Measurements from ENCODE around the gene C10orf90. TPM values are rescaled to one million over a fixed set of nuclear protein-coding genes. Genes with fewer than 3 reads are reported as not detected.

C10orf90 gene
- total and polyA plus RNA-seq, 7 donors = 0.01 to 0.39 (median 0.07) TPM; not detected in 4

DNA sequence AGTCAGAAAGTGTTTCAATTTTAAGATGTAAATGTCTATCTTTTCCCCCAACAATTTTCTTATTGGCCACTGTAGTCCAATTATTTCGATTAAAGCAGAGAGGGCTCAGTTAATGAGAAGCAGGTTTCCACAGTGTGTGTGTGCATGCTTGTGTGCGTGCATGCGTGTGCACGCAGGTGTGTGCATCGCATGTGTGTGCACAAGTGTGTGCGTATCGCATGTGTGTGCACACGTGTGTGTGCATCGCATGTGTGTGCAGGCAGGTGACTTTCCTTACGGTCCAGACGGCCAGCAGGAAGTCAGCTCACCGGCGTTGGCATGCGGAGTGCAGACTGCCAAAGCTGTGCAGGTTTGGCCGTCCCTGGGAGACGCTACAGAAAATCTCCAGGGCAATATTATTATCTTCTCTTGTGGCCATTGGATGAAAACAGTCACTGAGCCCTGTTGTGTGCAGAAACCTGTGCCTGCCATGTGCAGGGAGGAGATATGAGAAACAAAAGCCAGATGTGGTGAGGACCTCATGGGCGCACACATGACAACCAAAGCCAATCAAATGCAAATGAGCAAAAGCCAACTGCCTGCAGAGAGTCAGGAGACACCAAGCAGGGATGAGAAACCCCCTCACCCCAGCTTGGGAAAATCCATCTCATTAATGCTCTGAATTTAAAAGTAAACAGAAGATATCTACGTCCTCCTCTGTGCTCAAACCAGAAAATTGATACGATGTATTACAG is 70.4 kb downstream of the C10orf90 start:
- H3K27ac ChIP-seq = no peak overlapping the region
- DNase-seq = no peak
- no peaks in the 10 kb centered on the region for H3K36me3 ChIP-seq (ENCODE audit: insufficient read depth in 1 of 2, low read depth in 1 of 2)
- intact Hi-C loops (cut with DNase I) = no loop called here
- H3K9me3 ChIP-seq = no peaks in the 10 kb centered on the region
- ATAC-seq = no peak
- 83 to 85% (median 83%) methylated on average over 19 of the region's 19 CpGs for WGBS, 3 donors
- TF ChIP-seq, protein P1, sequence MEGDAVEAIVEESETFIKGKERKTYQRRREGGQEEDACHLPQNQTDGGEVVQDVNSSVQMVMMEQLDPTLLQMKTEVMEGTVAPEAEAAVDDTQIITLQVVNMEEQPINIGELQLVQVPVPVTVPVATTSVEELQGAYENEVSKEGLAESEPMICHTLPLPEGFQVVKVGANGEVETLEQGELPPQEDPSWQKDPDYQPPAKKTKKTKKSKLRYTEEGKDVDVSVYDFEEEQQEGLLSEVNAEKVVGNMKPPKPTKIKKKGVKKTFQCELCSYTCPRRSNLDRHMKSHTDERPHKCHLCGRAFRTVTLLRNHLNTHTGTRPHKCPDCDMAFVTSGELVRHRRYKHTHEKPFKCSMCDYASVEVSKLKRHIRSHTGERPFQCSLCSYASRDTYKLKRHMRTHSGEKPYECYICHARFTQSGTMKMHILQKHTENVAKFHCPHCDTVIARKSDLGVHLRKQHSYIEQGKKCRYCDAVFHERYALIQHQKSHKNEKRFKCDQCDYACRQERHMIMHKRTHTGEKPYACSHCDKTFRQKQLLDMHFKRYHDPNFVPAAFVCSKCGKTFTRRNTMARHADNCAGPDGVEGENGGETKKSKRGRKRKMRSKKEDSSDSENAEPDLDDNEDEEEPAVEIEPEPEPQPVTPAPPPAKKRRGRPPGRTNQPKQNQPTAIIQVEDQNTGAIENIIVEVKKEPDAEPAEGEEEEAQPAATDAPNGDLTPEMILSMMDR (IDR thresholded peaks at IDR 0.05) = no peak
- H3K4me1 ChIP-seq = no peaks in the 10 kb centered on the region
- no peak overlapping the region for H3K4me3 ChIP-seq
- peaks cover 0 to 3% (median 2%) of the 10 kb centered on the region in 3 donors for H3K27me3 ChIP-seq (ENCODE audit: insufficient read depth in 3 of 3, low read length in 2 of 3)

DNA sequence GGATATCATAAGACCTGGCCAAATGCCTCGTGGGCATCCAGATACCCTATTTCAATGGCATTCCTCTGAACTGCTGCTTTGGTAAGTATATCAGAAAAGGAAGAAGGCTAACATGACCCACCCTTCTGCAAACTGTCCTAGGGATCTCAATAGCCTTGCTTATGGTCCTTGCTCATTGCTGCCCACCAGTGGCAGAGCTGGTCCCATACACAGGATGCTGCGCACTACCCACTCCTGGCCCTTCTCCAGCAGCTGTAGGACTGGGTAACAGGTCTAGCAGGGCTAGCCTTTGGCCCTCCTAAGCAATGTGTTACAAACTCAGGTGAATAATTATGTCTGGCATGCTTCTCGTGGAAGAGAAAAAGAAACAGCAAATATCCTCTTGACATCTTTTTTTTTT is 72.5 kb downstream of the C10orf90 start:
- H3K36me3 ChIP-seq (ENCODE audit: insufficient read depth in 1 of 2, low read depth in 1 of 2) = no peaks in the 10 kb centered on the region
- intact Hi-C loops (cut with DNase I) = no loop called here
- WGBS, 3 donors = 55 to 61% (median 56%) methylated on average over 3 of the region's 3 CpGs
- H3K4me1 ChIP-seq = no peaks in the 10 kb centered on the region
- peaks cover 0 to 2% (median 0%) of the 10 kb centered on the region in 3 donors for H3K27me3 ChIP-seq (ENCODE audit: insufficient read depth in 3 of 3, low read length in 2 of 3)
- ATAC-seq (no peak), DNase-seq (no peak)
- no peak overlapping the region for H3K4me3 ChIP-seq
- no peaks in the 10 kb centered on the region for H3K9me3 ChIP-seq
- TF ChIP-seq, protein P1 (IDR thresholded peaks at IDR 0.05) = peak; percentile 14
- H3K27ac ChIP-seq = no peak overlapping the region

DNA sequence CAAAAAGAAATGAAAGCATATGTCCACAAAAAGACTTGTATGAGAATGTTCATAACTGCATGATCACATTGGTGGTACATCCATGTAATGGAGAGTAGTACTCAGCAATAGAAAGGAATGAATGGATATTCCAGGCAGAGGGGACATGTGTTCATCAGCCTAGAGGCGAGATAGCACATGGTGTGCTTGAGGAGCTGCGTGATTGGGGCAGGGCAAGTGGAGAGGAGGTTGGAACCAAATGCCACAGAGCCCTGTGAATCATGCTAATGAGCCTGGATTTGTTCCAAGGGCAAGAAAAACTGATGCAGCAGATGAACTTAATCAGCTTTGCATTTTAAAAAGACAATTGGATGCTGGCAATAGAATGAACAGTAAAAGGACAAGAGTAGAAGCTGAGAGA is 73.3 kb downstream of the C10orf90 start:
- H3K27ac ChIP-seq = no peak overlapping the region
- intact Hi-C loops (cut with DNase I) = no loop called here
- 82 to 86% (median 84%) methylated on average over 2 of the region's 2 CpGs for WGBS, 3 donors
- H3K27me3 ChIP-seq (ENCODE audit: insufficient read depth in 3 of 3, low read length in 2 of 3) = peaks cover 0 to 2% (median 0%) of the 10 kb centered on the region in 3 donors
- H3K4me1 ChIP-seq = no peaks in the 10 kb centered on the region
- no peaks in the 10 kb centered on the region for H3K36me3 ChIP-seq (ENCODE audit: insufficient read depth in 1 of 2, low read depth in 1 of 2)
- no peak for ATAC-seq
- no peaks in the 10 kb centered on the region for H3K9me3 ChIP-seq
- DNase-seq = no peak
- TF ChIP-seq, protein P1 (IDR thresholded peaks at IDR 0.05) = no peak
- H3K4me3 ChIP-seq = no peak overlapping the region

DNA sequence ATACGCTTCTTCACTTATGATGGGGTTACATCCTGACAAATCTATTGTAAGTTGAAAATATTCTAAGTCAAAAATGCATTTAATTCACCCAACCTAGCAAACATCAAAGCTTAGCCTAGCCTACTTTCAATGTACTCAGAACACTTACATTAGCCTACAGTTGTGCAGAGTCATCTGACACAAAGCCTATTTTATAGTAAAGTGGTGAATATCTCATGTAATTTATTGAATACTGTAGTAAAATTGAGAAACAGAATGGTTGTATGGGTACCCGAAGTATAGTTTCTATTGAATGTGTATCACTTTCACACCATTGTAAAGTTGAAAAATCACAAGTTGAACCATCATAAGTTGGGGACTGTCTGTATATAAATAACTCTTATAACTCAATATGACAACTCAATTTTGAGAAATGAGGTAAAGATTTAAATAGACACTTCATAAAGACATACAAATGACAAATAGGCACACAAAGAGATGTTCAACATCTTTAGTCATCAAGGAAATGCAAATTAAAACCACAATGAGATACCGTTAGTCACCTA is 73.9 kb downstream of the C10orf90 start:
- H3K27ac ChIP-seq = no peak overlapping the region
- ATAC-seq = no peak
- TF ChIP-seq, protein P1 (IDR thresholded peaks at IDR 0.05) = no peak
- peaks cover 0 to 2% (median 0%) of the 10 kb centered on the region in 3 donors for H3K27me3 ChIP-seq (ENCODE audit: insufficient read depth in 3 of 3, low read length in 2 of 3)
- H3K9me3 ChIP-seq = no peaks in the 10 kb centered on the region
- DNase-seq = no peak
- H3K4me1 ChIP-seq = no peaks in the 10 kb centered on the region
- H3K4me3 ChIP-seq = no peak overlapping the region
- no peaks in the 10 kb centered on the region for H3K36me3 ChIP-seq (ENCODE audit: insufficient read depth in 1 of 2, low read depth in 1 of 2)
- 89 to 98% (median 92%) methylated on average over 3 of the region's 3 CpGs for whole genome bisulfite sequencing, 3 donors
- intact Hi-C loops (cut with DNase I) = no loop called here

Data from psoas muscle (tissue), 8 donors.